ENCODE data around the gene LSM7.

DNA sequence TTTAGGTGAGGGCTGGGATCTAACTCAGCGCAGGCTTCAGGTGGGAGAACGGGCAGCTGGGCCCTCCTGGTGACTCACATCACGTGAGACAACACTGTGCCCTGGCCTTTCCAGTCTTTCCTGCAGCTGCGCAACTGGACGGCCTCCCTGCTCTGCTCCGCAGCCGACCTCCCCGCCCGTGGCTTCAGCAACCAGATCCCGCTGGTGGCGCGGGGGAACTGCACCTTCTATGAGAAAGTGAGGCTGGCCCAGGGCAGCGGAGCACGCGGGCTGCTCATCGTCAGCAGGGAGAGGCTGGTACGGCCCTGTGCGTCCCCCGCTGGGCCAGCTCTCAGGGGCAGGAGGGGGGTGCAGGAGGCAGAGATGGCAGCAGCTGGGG lies 8.9 kb upstream of the LSM7 start:
- TF ChIP-seq, protein P1, sequence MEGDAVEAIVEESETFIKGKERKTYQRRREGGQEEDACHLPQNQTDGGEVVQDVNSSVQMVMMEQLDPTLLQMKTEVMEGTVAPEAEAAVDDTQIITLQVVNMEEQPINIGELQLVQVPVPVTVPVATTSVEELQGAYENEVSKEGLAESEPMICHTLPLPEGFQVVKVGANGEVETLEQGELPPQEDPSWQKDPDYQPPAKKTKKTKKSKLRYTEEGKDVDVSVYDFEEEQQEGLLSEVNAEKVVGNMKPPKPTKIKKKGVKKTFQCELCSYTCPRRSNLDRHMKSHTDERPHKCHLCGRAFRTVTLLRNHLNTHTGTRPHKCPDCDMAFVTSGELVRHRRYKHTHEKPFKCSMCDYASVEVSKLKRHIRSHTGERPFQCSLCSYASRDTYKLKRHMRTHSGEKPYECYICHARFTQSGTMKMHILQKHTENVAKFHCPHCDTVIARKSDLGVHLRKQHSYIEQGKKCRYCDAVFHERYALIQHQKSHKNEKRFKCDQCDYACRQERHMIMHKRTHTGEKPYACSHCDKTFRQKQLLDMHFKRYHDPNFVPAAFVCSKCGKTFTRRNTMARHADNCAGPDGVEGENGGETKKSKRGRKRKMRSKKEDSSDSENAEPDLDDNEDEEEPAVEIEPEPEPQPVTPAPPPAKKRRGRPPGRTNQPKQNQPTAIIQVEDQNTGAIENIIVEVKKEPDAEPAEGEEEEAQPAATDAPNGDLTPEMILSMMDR (IDR thresholded peaks at IDR 0.05), result no peak
- no peak for TF ChIP-seq POLR2A (IDR thresholded peaks at IDR 0.05)

All from lower leg skin (tissue), 3 donors.